Activated naive CD4-positive, alpha-beta T cell treated with anti-CD3 and anti-CD28 coated beads, Interleukin-2, amount 50 U/mL, for 24 hours (primary cell): ENCODE results near the gene GUCY1A2.

Experiments
- H3K27ac Mint-ChIP-seq: one replicate; pipeline ENCODE4 v1.8.0; 2021; ENCODE audit warnings: mild to moderate bottlenecking, mixed read lengths
- H3K27me3 Mint-ChIP-seq: one replicate; pipeline ENCODE4 v1.8.0; 2021; ENCODE audit warnings: mixed read lengths
- H3K36me3 Mint-ChIP-seq: one replicate; pipeline ENCODE4 v1.8.0; 2021; ENCODE audit warnings: mixed read lengths
- H3K4me1 Mint-ChIP-seq: one replicate; pipeline ENCODE4 v1.8.0; 2021; ENCODE audit warnings: mixed read lengths
- H3K4me3 Mint-ChIP-seq: one replicate; pipeline ENCODE4 v1.8.0; 2021; ENCODE audit warnings: mild to moderate bottlenecking, mixed read lengths
- H3K9me3 Mint-ChIP-seq: one replicate; pipeline ENCODE4 v1.8.0; 2021; ENCODE audit warnings: mixed read lengths

Gene GUCY1A2

GRCh38 chr11:107014871-107015270 is 3.4 kb downstream of the GUCY1A2 start:
- Mint-ChIP-seq H3K4me1 (peaks cover 9% of the 10 kb centered on the region), H3K9me3 (no peaks in the 10 kb centered on the region), H3K27ac (no peak overlapping the region), H3K27me3 (peaks cover 29% of the 10 kb centered on the region), H3K4me3 (no peak overlapping the region), H3K36me3 (no peaks in the 10 kb centered on the region)

GRCh38 chr11:107011977-107012376 is 6.3 kb downstream of the GUCY1A2 start:
- Mint-ChIP-seq H3K27me3 (peaks cover 16% of the 10 kb centered on the region), H3K4me3 (no peak overlapping the region), H3K4me1 (peaks cover 5% of the 10 kb centered on the region), H3K9me3 (no peaks in the 10 kb centered on the region), H3K36me3 (no peaks in the 10 kb centered on the region), H3K27ac (no peak overlapping the region)

- Mint-ChIP-seq H3K36me3 (no peaks in the 10 kb centered on the region), H3K27me3 (no peaks in the 10 kb centered on the region), H3K4me3 (no peak overlapping the region), H3K9me3 (no peaks in the 10 kb centered on the region), H3K27ac (no peak overlapping the region), H3K4me1 (no peaks in the 10 kb centered on the region)
These were observed 9.1 kb downstream of the GUCY1A2 start for GRCh38 chr11:107009190-107009589.

- H3K36me3 Mint-ChIP-seq = no peaks in the 10 kb centered on the region
- H3K27ac Mint-ChIP-seq = no peak overlapping the region
- H3K9me3 Mint-ChIP-seq = no peaks in the 10 kb centered on the region
- no peak overlapping the region for H3K4me3 Mint-ChIP-seq
- H3K27me3 Mint-ChIP-seq = no peaks in the 10 kb centered on the region
- H3K4me1 Mint-ChIP-seq = no peaks in the 10 kb centered on the region
These were observed 12.0 kb downstream of the GUCY1A2 start for GRCh38 chr11:107006076-107006833.

- Mint-ChIP-seq H3K27me3 (peaks cover 2% of the 10 kb centered on the region), H3K4me3 (no peak overlapping the region), H3K4me1 (no peaks in the 10 kb centered on the region), H3K9me3 (no peaks in the 10 kb centered on the region), H3K36me3 (no peaks in the 10 kb centered on the region), H3K27ac (no peak overlapping the region)
These were observed 19.1 kb downstream of the GUCY1A2 start for GRCh38 chr11:106999196-106999595.

- H3K4me3 Mint-ChIP-seq = no peak overlapping the region
- H3K4me1 Mint-ChIP-seq = no peaks in the 10 kb centered on the region
These were observed 19.4 kb downstream of the GUCY1A2 start for GRCh38 chr11:106998916-106999188.

GRCh38 chr11:106998116-106998915 is 20.0 kb downstream of the GUCY1A2 start:
- Mint-ChIP-seq H3K27me3 (peaks cover 2% of the 10 kb centered on the region), H3K27ac (no peak overlapping the region), H3K4me3 (no peak overlapping the region), H3K36me3 (no peaks in the 10 kb centered on the region), H3K4me1 (no peaks in the 10 kb centered on the region), H3K9me3 (no peaks in the 10 kb centered on the region)

More at GRCh38 chr11:106998916-106999188, 19.4 kb downstream of the GUCY1A2 start:
- Mint-ChIP-seq H3K27me3 (peaks cover 2% of the 10 kb centered on the region), H3K27ac (no peak overlapping the region), H3K36me3 (no peaks in the 10 kb centered on the region), H3K9me3 (no peaks in the 10 kb centered on the region)

GRCh38 chr11:106997227-106997626 is 21.0 kb downstream of the GUCY1A2 start:
- no peaks in the 10 kb centered on the region for H3K36me3 Mint-ChIP-seq
- peaks cover 2% of the 10 kb centered on the region for H3K27me3 Mint-ChIP-seq
- no peaks in the 10 kb centered on the region for H3K4me1 Mint-ChIP-seq
- no peaks in the 10 kb centered on the region for H3K9me3 Mint-ChIP-seq
- H3K27ac Mint-ChIP-seq = no peak overlapping the region
- no peak overlapping the region for H3K4me3 Mint-ChIP-seq

GRCh38 chr11:106996691-106997090 is 21.6 kb downstream of the GUCY1A2 start:
- Mint-ChIP-seq H3K27me3 (peaks cover 2% of the 10 kb centered on the region), H3K27ac (no peak overlapping the region), H3K4me1 (no peaks in the 10 kb centered on the region), H3K4me3 (no peak overlapping the region), H3K36me3 (no peaks in the 10 kb centered on the region), H3K9me3 (no peaks in the 10 kb centered on the region)

- no peaks in the 10 kb centered on the region for H3K27me3 Mint-ChIP-seq
- H3K27ac Mint-ChIP-seq = no peak overlapping the region
- H3K4me1 Mint-ChIP-seq = no peaks in the 10 kb centered on the region
- H3K36me3 Mint-ChIP-seq = no peaks in the 10 kb centered on the region
- no peak overlapping the region for H3K4me3 Mint-ChIP-seq
- peaks cover 5% of the 10 kb centered on the region for H3K9me3 Mint-ChIP-seq
These were observed 27.9 kb downstream of the GUCY1A2 start for GRCh38 chr11:106990331-106990730.

- H3K27ac Mint-ChIP-seq = no peak overlapping the region
- no peak overlapping the region for H3K4me3 Mint-ChIP-seq
These were observed 29.2 kb downstream of the GUCY1A2 start for GRCh38 chr11:106989078-106989455.

GRCh38 chr11:106988151-106989077 is 29.9 kb downstream of the GUCY1A2 start:
- peaks cover 5% of the 10 kb centered on the region for H3K9me3 Mint-ChIP-seq
- H3K4me3 Mint-ChIP-seq = no peak overlapping the region
- H3K36me3 Mint-ChIP-seq = no peaks in the 10 kb centered on the region
- no peaks in the 10 kb centered on the region for H3K27me3 Mint-ChIP-seq
- no peak overlapping the region for H3K27ac Mint-ChIP-seq
- no peaks in the 10 kb centered on the region for H3K4me1 Mint-ChIP-seq

More at GRCh38 chr11:106989078-106989455, 29.2 kb downstream of the GUCY1A2 start:
- Mint-ChIP-seq H3K4me1 (no peaks in the 10 kb centered on the region), H3K36me3 (no peaks in the 10 kb centered on the region), H3K27me3 (no peaks in the 10 kb centered on the region), H3K9me3 (peaks cover 5% of the 10 kb centered on the region)

- Mint-ChIP-seq H3K27me3 (no peaks in the 10 kb centered on the region), H3K4me3 (no peak overlapping the region), H3K9me3 (peaks cover 5% of the 10 kb centered on the region), H3K27ac (no peak overlapping the region), H3K36me3 (no peaks in the 10 kb centered on the region), H3K4me1 (no peaks in the 10 kb centered on the region)
These were observed 31.6 kb downstream of the GUCY1A2 start for GRCh38 chr11:106986673-106987072.

GRCh38 chr11:106986261-106986660 is 32.0 kb downstream of the GUCY1A2 start:
- H3K4me3 Mint-ChIP-seq = no peak overlapping the region
- H3K4me1 Mint-ChIP-seq = no peaks in the 10 kb centered on the region
- H3K36me3 Mint-ChIP-seq = no peaks in the 10 kb centered on the region
- H3K9me3 Mint-ChIP-seq = peaks cover 5% of the 10 kb centered on the region
- H3K27ac Mint-ChIP-seq = no peak overlapping the region
- H3K27me3 Mint-ChIP-seq = no peaks in the 10 kb centered on the region

- Mint-ChIP-seq H3K4me1 (no peaks in the 10 kb centered on the region), H3K4me3 (no peak overlapping the region), H3K9me3 (no peaks in the 10 kb centered on the region), H3K27ac (no peak overlapping the region), H3K27me3 (no peaks in the 10 kb centered on the region), H3K36me3 (no peaks in the 10 kb centered on the region)
These were observed 34.3 kb downstream of the GUCY1A2 start for GRCh38 chr11:106983991-106984390.
